NCI-H1105 (cell line): Measurements from ENCODE around the gene GARS1.

Experiments used
- DNase-seq: peaks from one replicate; lab custom pipeline; 2025; lab: John Stamatoyannopoulos, UW

The GARS1 gene

DNA sequence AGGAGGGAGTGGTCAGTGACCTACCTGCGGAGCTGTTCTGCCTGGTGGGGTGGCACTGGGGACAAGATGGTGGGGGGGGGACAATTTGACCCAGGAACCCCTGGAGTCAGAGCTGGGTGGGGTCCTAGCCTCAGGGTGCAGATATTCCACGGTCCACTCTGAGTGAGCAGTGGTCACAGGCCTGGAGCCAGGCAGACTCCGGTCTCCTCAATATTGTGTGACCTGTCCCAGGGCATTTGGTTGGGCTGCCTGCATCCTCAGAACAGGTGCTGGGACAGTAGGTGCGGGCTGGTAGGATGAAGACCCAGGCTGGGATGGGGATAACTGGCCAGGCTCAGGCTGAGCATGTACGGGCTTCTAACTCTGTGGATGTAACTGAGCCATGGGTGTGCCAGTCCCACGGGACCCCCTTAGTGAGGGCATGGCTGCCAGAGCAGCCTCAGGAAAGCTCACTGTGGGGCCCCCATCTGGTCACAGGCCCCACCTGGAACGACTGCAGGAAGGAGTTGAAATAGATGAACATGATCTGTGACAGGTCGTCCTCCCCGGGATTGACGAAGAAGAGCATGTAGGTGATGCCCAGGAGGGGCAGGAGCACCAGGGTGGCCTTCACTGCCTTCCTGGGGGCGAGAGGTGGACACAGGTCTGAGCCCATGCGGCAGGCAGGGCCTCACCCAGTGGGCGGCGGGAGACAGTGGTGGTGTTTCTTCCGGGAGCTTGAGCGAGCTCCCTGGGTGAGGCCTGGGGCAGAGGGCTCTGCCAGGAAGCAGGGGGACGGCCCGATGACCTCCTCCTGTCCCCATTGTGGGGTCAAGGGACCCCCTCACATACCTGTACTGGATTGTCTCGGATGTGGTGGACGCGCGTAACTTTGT lies 60.7 kb downstream of the GARS1 start:
- DNase-seq: no peak

DNA sequence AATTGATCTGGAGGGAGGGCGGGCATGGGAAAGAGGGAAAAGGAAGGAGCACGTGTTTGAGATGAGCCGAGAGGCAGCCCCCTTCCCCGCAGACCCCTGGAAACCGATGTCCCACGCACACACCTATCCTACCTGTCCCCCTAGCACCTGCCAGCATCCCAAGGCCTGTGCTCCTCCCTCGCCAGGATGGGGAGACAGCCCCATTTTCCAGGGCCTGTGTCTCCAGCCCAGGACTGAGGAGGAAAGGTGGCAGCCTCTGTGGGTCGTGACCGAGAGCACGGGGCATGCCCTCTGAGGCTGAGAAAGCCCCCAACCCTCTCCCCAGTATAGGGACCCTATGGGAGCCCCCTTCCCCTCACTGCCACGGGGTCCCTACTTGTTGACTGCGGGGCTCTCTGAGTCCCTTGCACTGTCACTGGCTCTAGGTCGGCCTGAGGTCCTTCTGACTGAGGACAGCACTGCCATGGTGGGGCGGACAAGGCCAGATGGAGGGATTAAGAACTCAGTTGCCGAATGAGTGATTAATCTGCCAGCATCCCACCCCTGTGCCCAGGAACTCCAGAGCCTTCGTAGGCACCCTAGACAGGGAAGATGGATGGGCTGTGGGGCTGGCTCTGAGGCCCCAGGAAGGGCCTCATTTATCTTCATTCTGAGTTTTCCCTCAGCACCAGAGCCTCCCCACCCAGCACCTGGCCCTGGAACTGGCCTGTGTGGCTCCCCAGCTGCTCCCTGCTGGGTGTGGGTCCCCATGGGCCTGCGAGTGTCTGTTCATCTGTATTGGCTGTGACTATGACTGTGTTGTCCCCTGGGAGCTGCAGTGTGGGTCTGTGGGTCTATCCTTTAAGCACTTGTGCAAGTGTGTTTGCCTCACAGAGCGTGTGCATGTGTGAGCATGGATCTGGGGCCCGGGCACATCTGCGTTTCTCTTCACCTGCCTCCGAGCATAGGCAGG lies 61.6 kb downstream of the GARS1 start:
- DNase-seq: no peak

DNA sequence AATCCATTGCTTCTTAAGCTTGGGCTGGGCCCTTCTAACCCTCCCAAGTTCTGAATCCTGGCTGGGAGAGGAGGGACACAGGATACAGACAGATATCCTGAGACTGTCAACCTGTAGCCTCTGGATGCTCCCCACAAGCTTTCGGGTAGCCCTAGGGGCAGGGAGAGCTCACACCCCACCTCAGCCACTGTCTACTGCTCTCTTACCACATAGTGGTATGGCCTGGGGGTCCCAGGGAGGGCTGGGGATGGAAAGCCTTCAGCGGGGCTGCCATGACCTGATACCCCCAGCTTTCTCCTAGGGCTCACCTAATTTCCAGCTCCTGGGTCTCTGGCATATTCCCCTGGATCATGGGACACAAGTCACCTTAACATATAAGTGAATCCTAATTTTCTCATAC lies 62.5 kb downstream of the GARS1 start:
- DNase-seq: no peak

GRCh38 chr7:30658479-30659074 lies 63.9 kb downstream of the GARS1 start:
- DNase-seq: no peak

DNA sequence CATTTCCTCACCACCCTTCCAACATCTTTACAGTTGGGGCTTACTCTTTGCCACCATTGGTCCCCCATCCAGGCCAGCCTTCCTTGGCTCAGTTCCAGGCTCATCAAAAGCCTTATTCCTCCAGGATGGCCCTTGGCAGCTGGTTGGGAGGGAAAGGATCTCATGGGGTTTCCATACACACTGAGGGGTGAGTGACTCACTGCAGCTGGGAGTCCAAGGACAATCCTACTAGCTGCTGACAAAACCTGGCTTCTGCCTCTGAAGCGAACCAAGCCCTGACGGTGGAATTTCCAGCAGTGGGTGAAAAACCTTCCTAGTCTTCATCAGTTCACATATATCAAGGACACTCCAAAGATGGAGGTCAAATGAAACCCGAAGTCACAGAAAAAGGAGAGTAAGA lies 64.6 kb downstream of the GARS1 start:
- DNase-seq: no peak

- peak; percentile 88 for DNase-seq
These were observed 65.9 kb downstream of the GARS1 start for GRCh38 chr7:30660331-30661255.

DNA sequence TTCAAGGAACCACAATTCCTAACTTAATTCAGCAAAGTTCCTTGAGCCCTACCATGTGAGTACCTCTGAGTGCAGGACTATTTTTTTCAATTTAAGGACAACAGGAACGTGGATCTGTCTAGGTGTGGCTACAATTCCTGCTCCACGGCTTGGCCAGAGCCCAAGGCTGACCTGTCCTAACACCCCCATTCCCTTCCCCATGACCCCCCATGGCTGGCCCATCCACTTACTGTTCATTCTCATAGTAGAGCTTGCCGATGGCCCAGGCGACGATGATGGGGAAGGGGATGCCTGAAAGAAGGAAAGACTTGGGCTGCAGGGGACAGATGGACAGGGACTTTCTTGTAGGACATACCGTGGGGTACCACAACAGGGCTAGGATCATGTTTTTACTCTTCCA lies 67.2 kb downstream of the GARS1 start:
- DNase-seq: no peak

DNA sequence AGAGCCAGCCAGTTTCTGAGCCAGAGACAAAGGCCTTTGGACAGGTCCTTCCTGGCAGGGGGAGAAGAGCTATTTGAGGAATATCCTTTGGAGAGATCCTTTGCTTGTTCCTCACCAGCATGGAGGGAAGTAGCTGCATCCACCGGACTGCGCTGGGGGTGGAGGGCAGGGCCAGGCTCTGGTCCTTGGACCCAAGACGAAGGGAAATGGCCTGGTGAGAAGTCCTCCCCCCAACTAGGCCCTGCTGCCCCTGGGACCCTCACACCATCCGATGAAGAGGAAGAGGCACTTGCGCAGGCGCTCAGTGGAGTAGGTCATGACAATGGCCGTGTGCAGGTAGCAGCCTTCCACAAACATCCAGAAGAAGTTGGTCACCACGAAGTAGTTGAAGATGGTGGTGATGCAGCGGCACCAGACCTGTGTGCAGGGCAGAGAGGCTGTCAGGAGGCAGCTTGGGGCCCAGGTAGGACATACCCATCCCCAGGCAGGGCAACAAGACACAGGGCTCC lies 67.8 kb downstream of the GARS1 start:
- DNase-seq: no peak

DNA sequence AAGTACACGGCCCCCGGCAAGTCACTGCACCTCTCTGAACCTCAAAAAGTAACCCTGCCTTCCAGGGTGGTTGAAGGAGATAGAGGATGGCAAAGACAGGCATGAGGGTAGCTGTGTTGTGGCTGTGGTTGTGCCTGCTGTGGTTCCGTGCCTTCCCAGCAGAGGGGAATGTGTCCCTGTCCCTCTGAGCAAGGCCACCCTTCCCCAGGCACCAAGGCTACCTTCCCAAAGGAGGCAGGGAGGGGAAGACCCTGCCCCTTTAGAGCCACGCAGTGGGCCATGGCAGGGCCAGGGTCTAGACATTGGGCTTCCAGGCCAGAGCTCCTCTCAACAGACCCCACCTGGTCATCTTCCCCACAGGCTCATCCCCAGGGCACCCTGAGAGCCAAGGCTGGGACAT lies 68.7 kb downstream of the GARS1 start:
- no peak for DNase-seq

GRCh38 chr7:30664184-30664885 lies 69.7 kb downstream of the GARS1 start:
- DNase-seq: no peak

DNA sequence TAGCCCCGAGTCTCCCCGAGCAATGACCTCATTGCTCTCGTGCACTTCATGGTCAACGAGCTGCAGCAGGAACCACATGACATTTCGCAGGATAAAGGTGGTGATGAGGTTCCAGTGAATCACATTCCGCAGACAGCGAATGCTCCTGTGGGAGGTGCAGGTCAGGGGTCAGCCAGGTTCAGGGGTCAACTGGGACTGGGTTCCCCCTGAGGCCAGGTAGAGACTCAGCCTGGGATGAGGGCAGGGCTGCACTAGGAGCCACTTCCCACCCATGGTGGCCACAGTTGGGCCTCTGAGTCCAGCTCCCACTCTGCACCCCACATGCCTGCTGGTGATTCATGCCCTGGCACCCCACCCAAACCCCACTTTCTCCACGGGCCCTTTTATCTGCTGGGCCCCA lies 70.4 kb downstream of the GARS1 start:
- no peak for DNase-seq

- DNase-seq: no peak
These were observed 70.8 kb downstream of the GARS1 start for GRCh38 chr7:30665449-30665848.

DNA sequence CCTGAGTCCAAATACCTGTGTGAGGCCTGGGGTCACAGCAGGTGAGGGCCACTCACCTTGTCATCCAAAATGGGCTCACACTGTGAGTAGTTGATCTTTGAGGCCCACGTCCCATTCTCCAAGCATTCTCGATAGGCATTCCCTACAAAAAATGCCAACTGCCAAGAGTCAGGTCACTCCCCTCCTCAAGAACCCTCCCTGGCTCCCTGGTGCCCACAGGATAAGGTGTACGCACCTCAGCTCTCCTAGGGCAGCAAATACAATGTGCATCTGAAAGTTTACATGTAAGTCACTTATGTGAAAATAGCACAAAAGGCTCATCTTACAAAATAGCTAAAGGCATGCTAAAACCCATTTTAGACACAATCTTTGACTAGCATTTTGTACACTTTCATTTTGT lies 72.5 kb downstream of the GARS1 start:
- DNase-seq: no peak

DNA sequence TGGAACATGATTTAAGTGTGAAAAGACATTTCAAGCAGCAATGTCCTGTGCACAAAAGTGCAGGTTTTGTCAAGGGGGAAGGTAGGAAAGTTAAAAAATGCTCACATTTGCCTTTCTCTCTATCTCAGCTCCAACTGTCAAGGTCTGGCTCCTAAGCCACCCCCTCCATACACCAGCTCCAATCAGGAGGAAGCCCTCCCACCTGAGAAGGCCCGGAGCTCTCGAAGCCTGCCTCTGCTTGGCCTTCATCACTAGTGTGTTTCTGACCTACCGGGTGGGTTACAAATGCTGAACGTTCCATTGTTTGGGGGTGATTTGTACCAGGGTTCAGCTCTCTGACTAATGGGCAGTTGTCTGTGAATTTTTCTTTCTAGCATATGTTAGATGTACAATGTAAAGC lies 73.4 kb downstream of the GARS1 start:
- DNase-seq: no peak

DNA sequence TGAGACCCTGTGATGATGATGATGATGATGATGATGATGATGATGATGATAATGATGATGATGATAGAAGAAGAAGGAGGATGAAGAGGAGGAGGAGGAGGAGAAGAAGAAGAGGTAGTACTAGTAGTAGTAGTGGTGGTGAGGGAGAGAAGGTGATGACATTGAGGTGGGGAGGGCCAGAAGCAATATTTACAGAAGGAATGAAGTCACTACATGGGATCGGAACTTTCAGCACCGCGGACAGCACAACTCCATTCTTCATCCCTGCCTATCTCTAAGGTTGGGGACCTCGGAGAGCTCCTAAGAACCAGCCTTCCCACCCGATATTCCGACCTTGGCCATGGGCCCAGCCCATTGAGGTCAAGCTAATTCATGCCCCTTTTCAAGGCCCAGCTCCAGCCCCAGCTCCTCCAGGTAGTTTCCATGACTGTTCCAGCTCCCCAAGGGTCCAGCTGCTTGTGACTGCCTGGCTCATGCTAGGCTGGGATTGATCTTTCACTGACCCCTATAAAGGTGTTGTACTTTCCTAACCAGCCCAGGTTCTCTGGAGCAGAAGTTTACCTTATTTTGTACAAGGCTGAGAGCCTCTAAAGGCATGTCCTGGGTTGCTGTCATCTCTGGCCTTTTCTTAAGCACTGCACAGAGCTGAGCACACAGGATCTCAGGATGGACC lies 77.3 kb downstream of the GARS1 start:
- no peak for DNase-seq

GRCh38 chr7:30674420-30674819 lies 79.7 kb downstream of the GARS1 start:
- no peak for DNase-seq

- peak; percentile 15 for DNase-seq
These were observed 80.2 kb downstream of the GARS1 start for GRCh38 chr7:30674876-30675275.

DNA sequence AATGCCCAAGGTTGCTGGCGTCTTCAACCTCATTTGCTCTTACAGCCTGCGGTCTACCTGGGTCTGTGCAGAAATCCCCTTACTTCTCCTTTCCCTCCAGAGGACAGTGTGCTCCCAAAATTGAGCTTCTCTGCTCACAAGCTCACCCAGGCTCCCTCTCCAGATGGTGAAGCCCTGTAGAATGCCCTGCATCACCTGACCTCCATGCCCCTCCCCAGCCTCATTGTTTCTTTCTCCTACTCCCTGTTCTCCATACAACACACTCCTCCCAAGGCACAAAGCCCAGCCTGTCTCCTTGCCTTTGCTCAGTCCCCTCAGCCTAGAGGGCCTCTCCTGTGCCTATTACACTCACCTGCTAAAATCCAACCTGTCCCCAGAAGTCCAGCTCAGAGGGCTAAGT lies 84.1 kb downstream of the GARS1 start:
- DNase-seq: no peak

- peak; percentile 11 for DNase-seq
These were observed 85.0 kb downstream of the GARS1 start for GRCh38 chr7:30679664-30680063.

DNA sequence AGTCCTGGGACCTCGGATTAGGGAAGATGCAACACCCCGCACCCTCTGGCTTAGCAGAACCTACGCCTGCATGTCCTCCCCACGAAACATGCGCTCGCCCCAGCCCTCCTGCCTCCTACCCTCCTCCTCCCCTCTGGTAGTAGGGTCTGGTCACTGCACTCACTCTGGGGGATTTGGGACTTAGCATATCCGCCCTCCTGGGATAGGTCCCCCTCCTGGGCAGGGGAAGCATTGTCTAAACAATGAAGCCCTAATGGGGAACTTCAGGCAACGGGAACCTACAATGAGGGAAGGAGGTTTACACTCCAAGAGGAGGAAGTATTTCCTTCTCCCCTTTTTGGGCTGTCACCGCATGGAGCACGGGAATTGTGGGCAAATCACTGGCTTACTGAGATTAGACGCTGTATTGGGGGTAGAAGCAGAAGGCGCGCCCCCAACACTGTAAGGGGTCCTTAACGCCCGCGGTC lies 86.7 kb downstream of the GARS1 start:
- no peak for DNase-seq
